Measurements from ENCODE around the gene SLC2A14. TPM values are rescaled to one million over a fixed set of nuclear protein-coding genes. Genes with fewer than 3 reads are reported as not detected.

SLC2A14 gene
- total and polyA plus RNA-seq, 3 experiments from 2014 or later = 0.13 to 0.15 TPM; not detected in 1

GRCh38 chr12:7769999-7770398, 102.7 kb downstream of the SLC2A14 start:
- Mint-ChIP-seq H3K9me3 (no peaks in the 10 kb centered on the region), H3K27me3 (peaks cover 2 to 4% of the 10 kb centered on the region in 2 donors), H3K4me1 (no peaks in the 10 kb centered on the region), H3K4me3 (no peak overlapping the region), H3K27ac (no peak overlapping the region), H3K36me3 (no peaks in the 10 kb centered on the region)
- Histone ChIP-seq H3K27me3 (ENCODE audit: insufficient read depth, low read length, poor library complexity, severe bottlenecking) (no peaks in the 10 kb centered on the region), H3K9me3 (ENCODE audit: low read length) (no peaks in the 10 kb centered on the region), H3K4me3 (ENCODE audit: low read length) (no peak overlapping the region), H3K4me1 (ENCODE audit: insufficient read depth, low read length) (no peaks in the 10 kb centered on the region), H3K36me3 (ENCODE audit: insufficient read depth, low read length) (no peaks in the 10 kb centered on the region), H3K27ac (ENCODE audit: low read depth, low read length) (no peak overlapping the region)
- CTCF ChIA-PET = no interaction called here
- POLR2A ChIA-PET = no interaction called here
- DNase-seq = no peak

Other genes with a start within 250 kb of the SLC2A14 start
- not detected for gene APOBEC1, start 207.0 kb downstream of the SLC2A14 start, total RNA-seq
- gene APOBEC1, start 207.0 kb downstream of the SLC2A14 start, polyA plus RNA-seq = not detected
- gene GDF3, start 177.1 kb downstream of the SLC2A14 start, total RNA-seq = not detected
- gene GDF3, start 177.1 kb downstream of the SLC2A14 start, polyA plus RNA-seq = not detected
- gene DPPA3, start 161.5 kb downstream of the SLC2A14 start, total RNA-seq = not detected
- not detected for gene DPPA3, start 161.5 kb downstream of the SLC2A14 start, polyA plus RNA-seq
- gene CLEC4C, start 125.5 kb downstream of the SLC2A14 start, total RNA-seq = not detected
- gene CLEC4C, start 125.5 kb downstream of the SLC2A14 start, polyA plus RNA-seq = not detected
- gene NANOGNB, start 107.7 kb downstream of the SLC2A14 start, total RNA-seq = not detected
- gene NANOGNB, start 107.7 kb downstream of the SLC2A14 start, polyA plus RNA-seq = not detected
- gene NANOG, start 83.5 kb downstream of the SLC2A14 start, total RNA-seq = not detected
- not detected for gene NANOG, start 83.5 kb downstream of the SLC2A14 start, polyA plus RNA-seq
- gene SLC2A3, start 63.3 kb upstream of the SLC2A14 start, total RNA-seq = 100 to 1,000 TPM; 105 to 106 TPM
- gene SLC2A3, start 63.3 kb upstream of the SLC2A14 start, polyA plus RNA-seq = 96.6 TPM
- 10 to 100 TPM; 22.3 to 22.5 TPM for gene FOXJ2, start 159.8 kb upstream of the SLC2A14 start, total RNA-seq
- 18.3 TPM for gene FOXJ2, start 159.8 kb upstream of the SLC2A14 start, polyA plus RNA-seq
- gene C3AR1, start 193.4 kb upstream of the SLC2A14 start, total RNA-seq = 1 to 10 TPM; 1.2 to 2.0 TPM
- 15.5 TPM for gene C3AR1, start 193.4 kb upstream of the SLC2A14 start, polyA plus RNA-seq
- 10 to 100 TPM; 27.1 to 34.0 TPM for gene NECAP1, start 209.4 kb upstream of the SLC2A14 start, total RNA-seq
- 21.2 TPM for gene NECAP1, start 209.4 kb upstream of the SLC2A14 start, polyA plus RNA-seq

Measured in CD8-positive, alpha-beta memory T cell (primary cell).